Measurements from ENCODE around the gene COX19.

- TF ChIP-seq CTCF (IDR thresholded peaks at IDR 0.05 in 2 of 3, conservative IDR thresholded peaks at IDR 0.05 in 1 of 3; ENCODE audit: borderline replicate concordance in 1 of 3, insufficient read depth in 1 of 3, low read depth in 2 of 3, low read length in 2 of 3) (no peak), MAX (IDR thresholded peaks at IDR 0.05) (no peak), POLR2AphosphoS5 (IDR thresholded peaks at IDR 0.05; ENCODE audit: low read depth, low read length) (no peak), RAD21 (IDR thresholded peaks at IDR 0.05; ENCODE audit: low read depth) (no peak), YY1 (IDR thresholded peaks at IDR 0.05; ENCODE audit: extremely low read depth, insufficient replicate concordance, low read depth, low read length) (no peak), SP1 (IDR thresholded peaks at IDR 0.05; ENCODE audit: low read depth) (no peak), ZNF274 (IDR thresholded peaks at IDR 0.05; ENCODE audit: low read depth, low read length) (no peak), CBX3 (IDR thresholded peaks at IDR 0.05; ENCODE audit: low read depth) (no peak), ATF3 (IDR thresholded peaks at IDR 0.05) (no peak), EZH2 (IDR thresholded peaks at IDR 0.05) (no peak), CEBPB (IDR thresholded peaks at IDR 0.05; ENCODE audit: low read depth) (no peak)
These were observed 13.6 kb downstream of the COX19 start for GRCh38 chr7:961546-962400.

Measured in HCT116 (cell line).